HEK293 (cell line): ENCODE data around the gene CREB3L1.

ENCODE experiments used
- CTCF ChIA-PET: fragments of 350-600 bp; formaldehyde crosslinking; extraction: SDS; loops from one replicate; lab custom pipeline; 2021; ENCODE audit warnings: antibody characterized with exemption; lab: Yijun Ruan, JAX
- POLR2A ChIA-PET: fragments of 300-600 bp; formaldehyde crosslinking; extraction: SDS; loops from one replicate; lab custom pipeline; 2020; ENCODE audit warnings: antibody characterized with exemption, inconsistent platforms; lab: Yijun Ruan, JAX
- H3K27ac ChIP-seq: fragments of 200-500 bp; sonication (Bioruptor generic); 2 replicates; pipeline ENCODE4 v1.5.1; 2014; ENCODE audit warnings: low read depth, low read length, control low read depth, inconsistent platforms; ENCODE audit errors: extremely low read depth
- H3K36me3 ChIP-seq, 2 experiments: fragments of 200-500 bp in 1 of 2; sonication (Bioruptor generic) in 1 of 2; 1 replicate in 1 of 2; 2 replicates in 1 of 2; pipeline ENCODE4 v1.5.1; 2014 to 2017; ENCODE audit warnings: inconsistent platforms in 2 of 2, low read length in 2 of 2; ENCODE audit not compliant: control insufficient read depth in 2 of 2, insufficient read depth in 1 of 2
- H3K4me1 ChIP-seq: fragments of 200-500 bp; sonication (Bioruptor generic); 2 replicates; pipeline ENCODE4 v1.5.1; 2014; ENCODE audit warnings: mild to moderate bottlenecking, low read length, inconsistent platforms; ENCODE audit not compliant: control insufficient read depth, insufficient read depth
- H3K4me3 ChIP-seq: 2 replicates; pipeline ENCODE4 v1.5.1; 2011; ENCODE audit warnings: low read depth, mild to moderate bottlenecking, control low read depth, low read length, moderate library complexity
- H3K9me3 ChIP-seq: fragments of 200-500 bp; sonication (Bioruptor generic); 2 replicates; pipeline ENCODE4 v1.5.1; 2014; ENCODE audit warnings: low read depth, low read length, inconsistent platforms; ENCODE audit not compliant: control insufficient read depth, insufficient read depth
- FEZF1 ChIP-seq: fragments of 450-650 bp; formaldehyde crosslinking; IDR thresholded peaks from 2 replicates; pipeline ENCODE4 v1.5.1; 2016; ENCODE audit warnings: missing biosample characterization, missing genetic modification characterization
- HOXC10 ChIP-seq: sonication (generic); formaldehyde crosslinking; IDR thresholded peaks from 2 replicates; pipeline ENCODE4 v1.8.1; 2023; ENCODE audit warnings: mild to moderate bottlenecking, missing genetic modification reagents
- SP2 ChIP-seq: fragments of 450-650 bp; formaldehyde crosslinking; IDR thresholded peaks from 2 replicates; pipeline ENCODE4 v1.5.1; 2016; ENCODE audit warnings: missing biosample characterization, missing genetic modification characterization
- ZFHX2 ChIP-seq: fragments of 450-650 bp; formaldehyde crosslinking; conservative IDR thresholded peaks from 2 replicates; pipeline ENCODE4 v1.5.1; 2016; ENCODE audit warnings: missing biosample characterization, missing genetic modification characterization
- ZNF114 ChIP-seq: fragments of 450-650 bp; formaldehyde crosslinking; IDR thresholded peaks from 2 replicates; pipeline ENCODE4 v1.5.0; 2017; ENCODE audit warnings: missing biosample characterization, missing genetic modification characterization
- ZNF23 ChIP-seq: fragments of 450-650 bp; formaldehyde crosslinking; IDR thresholded peaks from 2 replicates; pipeline ENCODE4 v1.5.1; 2016; ENCODE audit warnings: missing biosample characterization, missing genetic modification characterization, borderline replicate concordance
- ZNF239 ChIP-seq: fragments of 450-650 bp; formaldehyde crosslinking; IDR thresholded peaks from 2 replicates; pipeline ENCODE4 v1.5.1; 2016; ENCODE audit warnings: missing biosample characterization, missing genetic modification characterization
- ZNF362 ChIP-seq: fragments of 450-650 bp; formaldehyde crosslinking; IDR thresholded peaks from 2 replicates; pipeline ENCODE4 v1.5.1; 2016; ENCODE audit warnings: missing biosample characterization, missing genetic modification characterization
- ZNF37A ChIP-seq: fragments of 450-650 bp; IDR thresholded peaks from 2 replicates; pipeline ENCODE4 v1.5.1; 2018; ENCODE audit warnings: missing biosample characterization, missing genetic modification characterization
- ZNF596 ChIP-seq: fragments of 450-650 bp; IDR thresholded peaks from 2 replicates; pipeline ENCODE4 v1.5.0; 2018; ENCODE audit warnings: missing biosample characterization, mild to moderate bottlenecking, missing genetic modification characterization, moderate library complexity
- ZNF621 ChIP-seq: fragments of 450-650 bp; formaldehyde crosslinking; IDR thresholded peaks from 2 replicates; pipeline ENCODE4 v1.5.1; 2017; ENCODE audit warnings: missing biosample characterization, missing genetic modification characterization
- ZNF629 ChIP-seq: fragments of 450-650 bp; formaldehyde crosslinking; IDR thresholded peaks from 2 replicates; pipeline ENCODE4 v1.5.1; 2017; ENCODE audit warnings: missing biosample characterization, missing genetic modification characterization
- ZNF677 ChIP-seq: fragments of 450-650 bp; IDR thresholded peaks from 2 replicates; pipeline ENCODE4 v1.5.0; 2018; ENCODE audit warnings: missing biosample characterization, mild to moderate bottlenecking, missing genetic modification characterization, moderate library complexity
- ZNF76 ChIP-seq: fragments of 450-650 bp; formaldehyde crosslinking; IDR thresholded peaks from 2 replicates; pipeline ENCODE4; 2016; ENCODE audit warnings: low read depth, missing biosample characterization, missing genetic modification characterization, borderline replicate concordance
- ZNF768 ChIP-seq: fragments of 450-650 bp; formaldehyde crosslinking; IDR thresholded peaks from 2 replicates; pipeline ENCODE4 v1.5.1; 2018; ENCODE audit warnings: missing biosample characterization, mild to moderate bottlenecking, missing genetic modification characterization
- TF ChIP-seq, protein P1 (sequence below): fragments of 450-650 bp; formaldehyde crosslinking; IDR thresholded peaks from 2 replicates; pipeline ENCODE4 v1.5.1; 2016; ENCODE audit warnings: missing biosample characterization, missing genetic modification characterization
- TF ChIP-seq, protein P2 (sequence below): fragments of 450-650 bp; formaldehyde crosslinking; IDR thresholded peaks from 2 replicates; pipeline ENCODE4 v1.5.1; 2016; ENCODE audit warnings: missing biosample characterization, missing genetic modification characterization
- TF ChIP-seq, protein P3 (sequence below): fragments of 450-650 bp; formaldehyde crosslinking; IDR thresholded peaks from 2 replicates; pipeline ENCODE4 v1.5.1; 2017; ENCODE audit warnings: missing biosample characterization, missing genetic modification characterization
- TF ChIP-seq, protein P4 (sequence below): fragments of 450-650 bp; formaldehyde crosslinking; IDR thresholded peaks from 2 replicates; pipeline ENCODE4 v1.5.1; 2016; ENCODE audit warnings: missing biosample characterization, missing genetic modification characterization
- TF ChIP-seq, protein P5 (sequence below): fragments of 450-650 bp; formaldehyde crosslinking; IDR thresholded peaks from 2 replicates; pipeline ENCODE4 v1.5.1; 2016; ENCODE audit warnings: missing biosample characterization, missing genetic modification characterization

The CREB3L1 gene

DNA sequence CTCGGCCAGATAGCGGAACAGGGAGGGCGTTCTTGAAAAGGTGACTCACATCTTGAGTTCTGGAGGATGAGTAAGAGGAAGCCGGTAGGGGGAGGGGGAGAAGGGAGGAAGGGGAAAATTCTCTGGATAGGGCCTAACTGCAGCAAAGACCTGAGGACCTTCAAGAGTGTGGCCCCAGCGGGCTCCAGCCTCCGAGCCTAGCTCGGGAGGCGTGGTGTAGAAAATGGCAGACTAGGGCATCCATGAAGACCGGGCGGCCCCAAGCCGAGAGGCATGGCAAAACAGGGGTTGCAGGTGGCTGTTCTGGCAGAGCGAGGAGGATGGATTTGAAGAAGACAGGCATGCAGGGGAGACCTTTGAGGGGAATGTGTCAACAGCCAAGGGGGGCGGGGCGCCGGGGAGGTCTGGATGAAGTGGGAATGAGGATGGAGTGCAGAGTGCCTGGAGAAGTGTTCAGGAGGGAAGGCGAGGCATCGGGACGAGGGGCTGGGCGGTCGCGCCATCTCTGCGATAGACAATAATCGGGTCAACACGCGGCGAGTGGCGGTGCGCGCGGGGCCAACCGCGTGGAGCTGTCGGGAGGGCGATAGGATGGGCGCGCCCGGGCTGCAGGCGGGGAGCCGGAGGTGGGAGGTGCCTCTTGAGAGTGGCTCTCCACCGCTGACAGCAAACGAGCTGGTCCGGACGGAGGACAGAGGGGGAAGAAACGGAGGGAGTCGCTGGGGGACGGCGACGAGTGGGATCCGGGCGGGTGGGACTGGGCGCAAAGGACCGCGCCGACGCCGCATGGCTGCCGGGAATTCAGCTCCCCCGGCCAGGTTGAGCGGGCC is 40.0 kb upstream of the CREB3L1 start (continued):
- TF ChIP-seq, protein P1, sequence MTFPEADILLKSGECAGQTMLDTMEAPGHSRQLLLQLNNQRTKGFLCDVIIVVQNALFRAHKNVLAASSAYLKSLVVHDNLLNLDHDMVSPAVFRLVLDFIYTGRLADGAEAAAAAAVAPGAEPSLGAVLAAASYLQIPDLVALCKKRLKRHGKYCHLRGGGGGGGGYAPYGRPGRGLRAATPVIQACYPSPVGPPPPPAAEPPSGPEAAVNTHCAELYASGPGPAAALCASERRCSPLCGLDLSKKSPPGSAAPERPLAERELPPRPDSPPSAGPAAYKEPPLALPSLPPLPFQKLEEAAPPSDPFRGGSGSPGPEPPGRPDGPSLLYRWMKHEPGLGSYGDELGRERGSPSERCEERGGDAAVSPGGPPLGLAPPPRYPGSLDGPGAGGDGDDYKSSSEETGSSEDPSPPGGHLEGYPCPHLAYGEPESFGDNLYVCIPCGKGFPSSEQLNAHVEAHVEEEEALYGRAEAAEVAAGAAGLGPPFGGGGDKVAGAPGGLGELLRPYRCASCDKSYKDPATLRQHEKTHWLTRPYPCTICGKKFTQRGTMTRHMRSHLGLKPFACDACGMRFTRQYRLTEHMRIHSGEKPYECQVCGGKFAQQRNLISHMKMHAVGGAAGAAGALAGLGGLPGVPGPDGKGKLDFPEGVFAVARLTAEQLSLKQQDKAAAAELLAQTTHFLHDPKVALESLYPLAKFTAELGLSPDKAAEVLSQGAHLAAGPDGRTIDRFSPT (tag by site-specific recombination): 0 out of 2 replicates have a peak, but pooled peaks have one; percentile 32
- TF ChIP-seq ZNF114 (no peak), ZNF362 (tag by site-specific recombination) (no peak), ZNF621 (tag by site-specific recombination) (no peak), ZNF76 (tag by site-specific recombination) (peak; percentile 80; the same call in 1 of the 2 replicates), ZNF677 (tag by site-specific recombination) (no peak), ZNF23 (tag by site-specific recombination) (no peak), ZFHX2 (tag by site-specific recombination) (peak; percentile 61), SP2 (tag by site-specific recombination) (peak; percentile 72)
- TF ChIP-seq, protein P2, sequence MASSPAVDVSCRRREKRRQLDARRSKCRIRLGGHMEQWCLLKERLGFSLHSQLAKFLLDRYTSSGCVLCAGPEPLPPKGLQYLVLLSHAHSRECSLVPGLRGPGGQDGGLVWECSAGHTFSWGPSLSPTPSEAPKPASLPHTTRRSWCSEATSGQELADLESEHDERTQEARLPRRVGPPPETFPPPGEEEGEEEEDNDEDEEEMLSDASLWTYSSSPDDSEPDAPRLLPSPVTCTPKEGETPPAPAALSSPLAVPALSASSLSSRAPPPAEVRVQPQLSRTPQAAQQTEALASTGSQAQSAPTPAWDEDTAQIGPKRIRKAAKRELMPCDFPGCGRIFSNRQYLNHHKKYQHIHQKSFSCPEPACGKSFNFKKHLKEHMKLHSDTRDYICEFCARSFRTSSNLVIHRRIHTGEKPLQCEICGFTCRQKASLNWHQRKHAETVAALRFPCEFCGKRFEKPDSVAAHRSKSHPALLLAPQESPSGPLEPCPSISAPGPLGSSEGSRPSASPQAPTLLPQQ (tag by site-specific recombination): peak; percentile 57
- TF ChIP-seq, protein P3, sequence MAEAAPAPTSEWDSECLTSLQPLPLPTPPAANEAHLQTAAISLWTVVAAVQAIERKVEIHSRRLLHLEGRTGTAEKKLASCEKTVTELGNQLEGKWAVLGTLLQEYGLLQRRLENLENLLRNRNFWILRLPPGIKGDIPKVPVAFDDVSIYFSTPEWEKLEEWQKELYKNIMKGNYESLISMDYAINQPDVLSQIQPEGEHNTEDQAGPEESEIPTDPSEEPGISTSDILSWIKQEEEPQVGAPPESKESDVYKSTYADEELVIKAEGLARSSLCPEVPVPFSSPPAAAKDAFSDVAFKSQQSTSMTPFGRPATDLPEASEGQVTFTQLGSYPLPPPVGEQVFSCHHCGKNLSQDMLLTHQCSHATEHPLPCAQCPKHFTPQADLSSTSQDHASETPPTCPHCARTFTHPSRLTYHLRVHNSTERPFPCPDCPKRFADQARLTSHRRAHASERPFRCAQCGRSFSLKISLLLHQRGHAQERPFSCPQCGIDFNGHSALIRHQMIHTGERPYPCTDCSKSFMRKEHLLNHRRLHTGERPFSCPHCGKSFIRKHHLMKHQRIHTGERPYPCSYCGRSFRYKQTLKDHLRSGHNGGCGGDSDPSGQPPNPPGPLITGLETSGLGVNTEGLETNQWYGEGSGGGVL (tag by site-specific recombination): peak; percentile 61
- TF ChIP-seq, protein P4, sequence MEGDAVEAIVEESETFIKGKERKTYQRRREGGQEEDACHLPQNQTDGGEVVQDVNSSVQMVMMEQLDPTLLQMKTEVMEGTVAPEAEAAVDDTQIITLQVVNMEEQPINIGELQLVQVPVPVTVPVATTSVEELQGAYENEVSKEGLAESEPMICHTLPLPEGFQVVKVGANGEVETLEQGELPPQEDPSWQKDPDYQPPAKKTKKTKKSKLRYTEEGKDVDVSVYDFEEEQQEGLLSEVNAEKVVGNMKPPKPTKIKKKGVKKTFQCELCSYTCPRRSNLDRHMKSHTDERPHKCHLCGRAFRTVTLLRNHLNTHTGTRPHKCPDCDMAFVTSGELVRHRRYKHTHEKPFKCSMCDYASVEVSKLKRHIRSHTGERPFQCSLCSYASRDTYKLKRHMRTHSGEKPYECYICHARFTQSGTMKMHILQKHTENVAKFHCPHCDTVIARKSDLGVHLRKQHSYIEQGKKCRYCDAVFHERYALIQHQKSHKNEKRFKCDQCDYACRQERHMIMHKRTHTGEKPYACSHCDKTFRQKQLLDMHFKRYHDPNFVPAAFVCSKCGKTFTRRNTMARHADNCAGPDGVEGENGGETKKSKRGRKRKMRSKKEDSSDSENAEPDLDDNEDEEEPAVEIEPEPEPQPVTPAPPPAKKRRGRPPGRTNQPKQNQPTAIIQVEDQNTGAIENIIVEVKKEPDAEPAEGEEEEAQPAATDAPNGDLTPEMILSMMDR (tag by site-specific recombination): peak; percentile 10; the same call in 1 of the 2 replicates

GRCh38 chr11:46238078-46238966 is 39.1 kb upstream of the CREB3L1 start:
- Histone ChIP-seq H3K36me3 (no peaks in the 10 kb centered on the region), H3K4me3 (peak overlapping the region; percentile 44), H3K4me1 (peaks cover 2% of the 10 kb centered on the region; the same call in 1 of the 2 replicates), H3K9me3 (no peaks in the 10 kb centered on the region), H3K27ac (peak overlapping the region; percentile 54; the same call in 1 of the 2 replicates)
- ChIA-PET POLR2A (interaction anchor here (0.6 to 2.0 kb wide), 10 partner anchors 16 to 321 kb away, joined by 3 to 9 read pairs (median 4); partner anchors contain the start of genes CREB3L1 and PEX16), CTCF (interaction anchor here (0.6 to 19.5 kb wide), 35 partner anchors 9 to 300 kb away, joined by 3 to 451 read pairs (median 4); partner anchors contain the start of genes CREB3L1 and DGKZ)
- TF ChIP-seq ZNF239 (tag by site-specific recombination) (peak; percentile 65; the same call in 1 of the 2 replicates), ZNF37A (tag by site-specific recombination) (no peak), ZNF596 (0 out of 2 replicates have a peak, but pooled peaks have one; percentile 25), FEZF1 (tag by site-specific recombination) (no peak), ZNF629 (peak; percentile 44; the same call in 1 of the 2 replicates), ZNF768 (tag by site-specific recombination) (peak; percentile 98), ZNF677 (tag by site-specific recombination) (0 out of 2 replicates have a peak, but pooled peaks have one; percentile 34), HOXC10 (no peak)
- TF ChIP-seq, protein P5, sequence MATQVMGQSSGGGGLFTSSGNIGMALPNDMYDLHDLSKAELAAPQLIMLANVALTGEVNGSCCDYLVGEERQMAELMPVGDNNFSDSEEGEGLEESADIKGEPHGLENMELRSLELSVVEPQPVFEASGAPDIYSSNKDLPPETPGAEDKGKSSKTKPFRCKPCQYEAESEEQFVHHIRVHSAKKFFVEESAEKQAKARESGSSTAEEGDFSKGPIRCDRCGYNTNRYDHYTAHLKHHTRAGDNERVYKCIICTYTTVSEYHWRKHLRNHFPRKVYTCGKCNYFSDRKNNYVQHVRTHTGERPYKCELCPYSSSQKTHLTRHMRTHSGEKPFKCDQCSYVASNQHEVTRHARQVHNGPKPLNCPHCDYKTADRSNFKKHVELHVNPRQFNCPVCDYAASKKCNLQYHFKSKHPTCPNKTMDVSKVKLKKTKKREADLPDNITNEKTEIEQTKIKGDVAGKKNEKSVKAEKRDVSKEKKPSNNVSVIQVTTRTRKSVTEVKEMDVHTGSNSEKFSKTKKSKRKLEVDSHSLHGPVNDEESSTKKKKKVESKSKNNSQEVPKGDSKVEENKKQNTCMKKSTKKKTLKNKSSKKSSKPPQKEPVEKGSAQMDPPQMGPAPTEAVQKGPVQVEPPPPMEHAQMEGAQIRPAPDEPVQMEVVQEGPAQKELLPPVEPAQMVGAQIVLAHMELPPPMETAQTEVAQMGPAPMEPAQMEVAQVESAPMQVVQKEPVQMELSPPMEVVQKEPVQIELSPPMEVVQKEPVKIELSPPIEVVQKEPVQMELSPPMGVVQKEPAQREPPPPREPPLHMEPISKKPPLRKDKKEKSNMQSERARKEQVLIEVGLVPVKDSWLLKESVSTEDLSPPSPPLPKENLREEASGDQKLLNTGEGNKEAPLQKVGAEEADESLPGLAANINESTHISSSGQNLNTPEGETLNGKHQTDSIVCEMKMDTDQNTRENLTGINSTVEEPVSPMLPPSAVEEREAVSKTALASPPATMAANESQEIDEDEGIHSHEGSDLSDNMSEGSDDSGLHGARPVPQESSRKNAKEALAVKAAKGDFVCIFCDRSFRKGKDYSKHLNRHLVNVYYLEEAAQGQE (tag by site-specific recombination): no peak
